HG03135 (cell line): ENCODE measurements around the gene TWF2.

Experiments
- ATAC-seq: cut with Tn5 transposase; IDR thresholded peaks from one replicate; pipeline ENCODE4 v1.9.1; 2021; ENCODE audit warnings: mild to moderate bottlenecking, moderate library complexity; ENCODE audit not compliant: unreplicated experiment

Gene TWF2

GRCh38 chr3:52259035-52259434 is 20.1 kb upstream of the TWF2 start:
- no peak for ATAC-seq

- ATAC-seq: no peak
Measured at GRCh38 chr3:52257911-52258310, 19.0 kb upstream of the TWF2 start.

GRCh38 chr3:52256622-52257021 is 17.7 kb upstream of the TWF2 start:
- no peak for ATAC-seq

DNA sequence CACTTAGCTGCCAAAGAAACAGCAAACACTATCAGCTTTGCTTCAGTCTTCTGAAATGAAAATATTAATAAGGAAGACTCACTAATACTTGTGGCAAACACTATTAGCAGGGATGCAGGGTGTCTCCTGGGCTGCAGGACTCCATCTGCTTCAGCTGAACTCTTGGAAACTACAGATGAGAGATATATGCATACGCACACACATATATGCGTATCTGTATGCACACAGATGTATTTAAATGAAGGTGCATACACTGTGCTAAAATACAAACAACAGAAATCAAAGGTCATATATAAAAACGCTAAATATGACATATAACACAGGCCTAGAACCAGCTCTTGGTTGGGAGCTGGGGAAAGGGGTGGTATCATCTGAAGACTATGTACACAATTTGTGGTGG is 17.2 kb upstream of the TWF2 start:
- ATAC-seq: no peak

DNA sequence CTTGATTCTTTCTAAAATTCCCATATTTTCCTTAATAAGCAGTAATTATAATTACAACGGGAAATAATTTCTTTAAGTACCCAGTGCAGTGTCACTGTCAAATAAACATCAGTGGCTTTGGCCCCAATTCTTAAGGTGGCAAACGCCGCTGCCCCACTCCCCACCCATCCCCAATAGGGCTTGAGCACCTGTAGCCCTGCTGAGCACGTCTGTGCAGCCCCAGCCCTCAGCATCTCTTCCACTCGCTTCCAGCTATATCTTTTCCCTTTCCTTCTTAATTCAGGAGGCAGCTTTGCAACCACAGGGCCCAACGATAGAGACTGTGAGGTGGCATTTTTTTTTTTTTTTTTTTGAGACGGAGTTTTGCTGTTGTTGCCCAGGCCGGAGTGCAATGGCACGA is 15.7 kb upstream of the TWF2 start:
- ATAC-seq: no peak

DNA sequence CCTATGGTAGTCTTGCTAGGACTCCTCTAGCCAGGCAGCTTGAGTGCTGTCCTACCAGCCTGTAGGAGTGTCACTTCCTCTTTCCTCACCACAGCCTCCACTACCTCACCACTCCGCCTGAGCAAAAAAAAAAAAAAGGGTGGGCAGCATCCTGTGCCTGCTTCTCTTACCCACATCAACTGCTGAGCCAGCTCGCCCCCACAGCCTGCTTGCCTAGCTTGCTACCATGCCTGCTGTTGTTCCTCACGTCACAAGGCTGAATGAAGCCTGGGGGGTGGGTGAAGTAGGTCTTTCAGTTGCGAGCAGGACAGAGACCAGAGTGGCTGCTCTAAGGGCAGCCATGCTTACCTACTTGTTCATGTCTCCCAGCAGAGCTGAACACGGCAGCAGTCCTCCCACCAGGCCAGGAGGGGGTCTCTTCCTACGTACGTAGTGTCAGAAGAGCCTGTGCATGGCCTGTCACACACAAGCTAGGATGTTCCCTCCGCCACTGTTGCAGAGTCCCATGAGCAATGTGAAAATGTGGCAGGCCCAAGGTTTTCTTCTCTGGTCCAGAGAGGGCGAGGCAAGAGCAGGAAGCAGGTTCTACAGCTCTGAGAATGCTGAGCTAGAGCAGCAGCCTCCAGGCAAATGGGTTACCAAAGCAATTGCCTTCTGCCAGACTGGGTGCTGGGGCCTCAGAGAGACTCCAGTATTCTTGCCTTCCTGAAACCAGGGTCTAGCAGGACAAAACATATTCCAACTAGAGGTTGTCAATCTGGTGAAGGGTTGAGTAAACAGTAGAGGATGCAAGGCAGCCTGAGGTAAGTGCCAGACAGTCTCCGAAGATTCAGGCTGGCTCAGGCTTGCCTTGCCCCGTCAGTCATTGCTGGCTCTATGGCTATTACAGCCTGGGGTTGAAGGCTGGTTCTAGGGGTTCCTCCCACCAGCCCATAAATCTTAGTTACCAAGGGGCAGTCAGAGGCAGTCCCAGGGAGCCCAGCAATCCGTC is 14.7 kb upstream of the TWF2 start:
- peak; percentile 82 for ATAC-seq

DNA sequence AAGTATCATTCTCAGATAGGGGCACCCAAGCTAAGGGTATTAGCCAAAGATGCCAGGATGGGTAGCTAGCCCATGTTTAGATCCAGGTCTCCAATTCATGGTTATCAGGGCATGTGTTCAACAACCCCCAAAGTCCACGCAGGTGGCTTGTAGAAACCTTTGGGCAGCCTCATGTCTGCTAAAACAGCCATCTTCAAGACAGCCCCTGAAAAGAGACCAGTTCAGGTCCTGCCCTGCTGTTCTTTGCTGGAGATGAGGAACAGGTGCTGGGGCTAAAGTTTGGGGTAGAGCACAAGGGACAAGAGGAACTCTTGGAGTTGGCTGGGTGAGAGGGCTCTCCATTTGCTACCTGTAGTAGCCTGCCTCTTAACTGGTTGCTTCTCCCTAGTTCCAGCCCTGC is 11.2 kb upstream of the TWF2 start:
- no peak for ATAC-seq

GRCh38 chr3:52249683-52250082 is 10.7 kb upstream of the TWF2 start:
- no peak for ATAC-seq

DNA sequence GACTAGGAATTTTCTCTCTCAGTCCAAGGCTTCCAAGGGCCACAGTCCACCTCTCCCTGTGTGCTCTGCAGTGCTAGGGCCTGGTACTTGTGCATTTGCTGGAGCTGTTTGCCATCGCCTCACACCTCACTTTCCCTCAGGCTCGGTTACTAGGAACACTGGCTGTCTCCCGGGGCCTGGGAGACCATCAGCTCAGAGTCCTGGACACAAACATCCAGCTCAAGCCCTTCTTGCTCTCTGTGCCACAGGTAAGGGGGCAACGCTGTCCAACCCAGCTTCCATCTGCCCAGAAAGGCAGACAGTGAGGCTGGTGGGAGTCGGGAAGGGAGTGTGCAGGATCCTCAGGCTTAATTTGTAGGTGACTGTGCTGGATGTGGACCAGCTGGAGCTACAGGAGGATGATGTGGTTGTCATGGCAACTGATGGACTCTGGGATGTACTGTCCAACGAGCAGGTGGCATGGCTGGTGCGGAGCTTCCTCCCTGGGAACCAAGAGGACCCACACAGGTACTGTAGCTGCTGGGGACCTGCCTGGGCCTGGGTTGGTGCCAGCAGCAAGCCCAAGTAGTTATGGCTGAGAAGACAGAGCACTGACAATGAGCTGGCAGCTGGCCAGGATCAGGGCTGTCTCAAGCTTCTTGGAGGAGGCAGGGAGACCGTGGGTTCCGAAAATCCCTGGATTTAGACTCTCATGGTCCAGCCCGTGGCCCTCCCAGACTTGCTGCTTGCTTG is 10.0 kb upstream of the TWF2 start:
- ATAC-seq: no peak

- ATAC-seq: no peak
Measured at GRCh38 chr3:52248165-52248541, 9.2 kb upstream of the TWF2 start.

- no peak for ATAC-seq
Measured at GRCh38 chr3:52247409-52248164, 8.6 kb upstream of the TWF2 start.

GRCh38 chr3:52246728-52247408 is 7.9 kb upstream of the TWF2 start:
- no peak for ATAC-seq

- no peak for ATAC-seq
Measured at GRCh38 chr3:52246264-52246620, 7.3 kb upstream of the TWF2 start.

- ATAC-seq: no peak
Measured at GRCh38 chr3:52245322-52246263, 6.6 kb upstream of the TWF2 start, which contains the start of gene PPM1M. TSS of gene PPM1M (plus strand) at chr3:52245759. CDS start at chr3:52245825, 66 bp downstream.

- no peak for ATAC-seq
Measured at GRCh38 chr3:52243791-52244628, 5.1 kb upstream of the TWF2 start.

- no peak for ATAC-seq
Measured at GRCh38 chr3:52242039-52242438, 3.1 kb upstream of the TWF2 start.

- no peak for ATAC-seq
Measured at GRCh38 chr3:52240886-52241370, 2.0 kb upstream of the TWF2 start.

GRCh38 chr3:52240059-52240885 is 1.3 kb upstream of the TWF2 start:
- no peak for ATAC-seq
